ENCODE data around the gene ERBB4.

GRCh38 chr2:212454149-212454548 is 84.5 kb downstream of the ERBB4 start:
- TF ChIP-seq EZH2 (optimal IDR thresholded peaks at IDR 0.05; ENCODE audit: low read depth, low read length) (no peak), CTCF (IDR thresholded peaks at IDR 0.05; ENCODE audit: low read length) (no peak), EZH2phosphoT487 (IDR thresholded peaks at IDR 0.05; ENCODE audit: low read length) (no peak)

Measured in MM.1S (cell line).